Activated naive CD4-positive, alpha-beta T cell treated with anti-CD3 and anti-CD28 coated beads for 36 hours (primary cell): ENCODE data around the gene KLHL7. TPM values are rescaled to one million over a fixed set of nuclear protein-coding genes. Genes with fewer than 3 reads are reported as not detected.
A peak's percentile ranks its signal among the peaks of the same experiment; 100 is the strongest.

Experiments
- CTCF ChIA-PET: fragments of 350-600 bp; sonication (Branson Sonifier 250); formaldehyde crosslinking; loops from one replicate; lab custom pipeline; 2021; ENCODE audit warnings: antibody characterized with exemption; lab: Charles Lee
- DNase-seq: peaks from one replicate; pipeline ENCODE4 v3.0.0-alpha.2; 2020
- H3K27ac Mint-ChIP-seq: one replicate; pipeline ENCODE4 v1.8.0; 2021; ENCODE audit warnings: mild to moderate bottlenecking, mixed read lengths
- H3K27me3 Mint-ChIP-seq: one replicate; pipeline ENCODE4 v1.8.0; 2021; ENCODE audit warnings: low read depth, mixed read lengths
- H3K36me3 Mint-ChIP-seq: one replicate; pipeline ENCODE4 v1.8.0; 2021; ENCODE audit warnings: low read depth, mixed read lengths
- H3K4me1 Mint-ChIP-seq: one replicate; pipeline ENCODE4 v1.8.0; 2021; ENCODE audit warnings: low read depth, mixed read lengths
- H3K4me3 Mint-ChIP-seq: one replicate; pipeline ENCODE4 v1.8.0; 2021; ENCODE audit warnings: mild to moderate bottlenecking, moderate library complexity, mixed read lengths
- H3K9me3 Mint-ChIP-seq: one replicate; pipeline ENCODE4 v1.8.0; 2021; ENCODE audit warnings: mixed read lengths
- intact Hi-C: fragments of 100-400 bp; cut with micrococcal nuclease; formaldehyde crosslinking; loops from one replicate; pipeline ENCODE4 v1.15.1; 2023
- total RNA-seq, 2 experiments: library from RNA; stranded (reverse); gene quantifications; one replicate each; pipeline ENCODE4 v1.2.3, GENCODE V29; 2021

KLHL7 gene
- total RNA-seq, result 10 to 100 TPM; 24.0 to 26.4 TPM

DNA sequence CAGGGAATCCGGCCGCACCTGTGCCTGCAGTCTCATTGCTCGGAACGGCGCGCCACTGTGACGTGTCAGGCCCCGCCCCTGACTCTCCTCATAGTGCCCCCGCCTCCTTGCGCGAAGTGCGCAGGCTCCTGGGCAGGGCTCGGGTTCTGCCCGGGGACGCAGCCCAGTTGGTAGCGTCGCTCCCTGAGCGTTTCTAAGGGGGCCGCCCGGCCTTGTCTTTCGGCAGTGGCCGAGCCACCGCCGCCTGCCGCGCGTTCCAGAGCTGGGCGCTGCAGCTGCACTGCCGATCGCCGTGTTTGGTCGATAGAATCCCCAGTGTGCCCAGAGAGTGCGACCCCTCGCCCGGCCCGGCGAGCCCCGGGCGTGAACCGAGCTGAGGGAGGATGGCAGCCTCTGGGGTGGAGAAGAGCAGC lies at the start of gene KLHL7:
KLHL7 (plus strand) TSS at position 142 of the 413 bp plus-strand sequence; CDS start at position 384, 242 bp downstream.
- no peaks in the 10 kb centered on the region for H3K27me3 Mint-ChIP-seq
- H3K4me3 Mint-ChIP-seq, result peak within 1 kb of the TSS; percentile 93
- peak; percentile 98 for DNase-seq
- no peaks in the 10 kb centered on the region for H3K9me3 Mint-ChIP-seq
- CTCF ChIA-PET, result interaction anchor here (0.8 to 1.3 kb wide), 3 partner anchors 50 to 141 kb away, joined by 3 to 5 read pairs (median 4); partner anchors contain the start of gene NUP42
- intact Hi-C loops, result loop anchor here (1.0 to 10.0 kb wide), 10 partner anchors 76 to 1161 kb away; partner anchors contain the start of genes CCDC126, CDCA7L, HYCC1 and IGF2BP3
- H3K4me1 Mint-ChIP-seq, result peaks cover 35% of the 10 kb centered on the region
- peak within 1 kb of the TSS; percentile 89 for H3K27ac Mint-ChIP-seq
- H3K36me3 Mint-ChIP-seq, result no peaks in the 10 kb centered on the region

DNA sequence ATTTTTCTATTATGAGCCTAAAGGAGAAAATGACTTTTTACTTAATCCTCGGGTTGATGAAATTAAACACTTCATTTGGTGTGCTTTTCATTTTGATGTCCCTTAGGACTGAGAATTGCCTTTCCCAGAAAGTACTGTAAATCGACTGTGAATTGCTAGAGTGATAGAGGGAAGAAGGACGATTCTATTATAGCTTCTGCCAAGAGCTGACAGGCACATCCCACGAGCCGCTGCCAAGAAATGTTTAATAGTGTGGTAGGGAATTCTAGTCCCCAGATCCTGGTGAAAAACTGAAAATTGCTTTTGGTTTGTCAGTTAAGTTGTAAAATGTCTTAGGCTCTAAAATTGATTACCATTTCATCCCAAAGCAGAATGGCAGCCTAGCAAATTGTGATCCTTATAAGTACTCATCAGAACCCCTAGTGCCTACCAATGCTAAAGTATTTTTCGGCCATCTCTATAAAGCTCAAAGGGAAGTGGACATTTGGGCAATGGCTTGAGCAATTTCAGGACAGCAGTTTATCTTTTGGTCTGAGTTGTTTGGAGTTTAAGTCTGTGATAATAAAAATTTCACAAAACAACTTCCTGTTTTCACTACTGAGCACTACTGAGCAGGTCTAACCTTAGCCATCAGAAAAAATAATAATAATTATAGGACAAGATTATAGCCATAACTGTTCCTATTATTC lies 47.0 kb upstream of the KLHL7 start:
- no peaks in the 10 kb centered on the region for H3K4me1 Mint-ChIP-seq
- no peaks in the 10 kb centered on the region for H3K27me3 Mint-ChIP-seq
- H3K9me3 Mint-ChIP-seq, result no peaks in the 10 kb centered on the region
- CTCF ChIA-PET, result no interaction called here
- H3K4me3 Mint-ChIP-seq, result no peak overlapping the region
- H3K36me3 Mint-ChIP-seq, result no peaks in the 10 kb centered on the region
- intact Hi-C loops, result loop anchor here (5.0 kb wide), 1 partner anchor 401 kb away; no protein-coding TSS in a partner anchor
- no peak for DNase-seq
- no peak overlapping the region for H3K27ac Mint-ChIP-seq

GRCh38 chr7:23061327-23061726 lies 44.3 kb upstream of the KLHL7 start:
- CTCF ChIA-PET, result interaction anchor here (0.7 to 1.3 kb wide), 2 partner anchors 85 to 279 kb away, joined by 3 to 6 read pairs; no protein-coding TSS in a partner anchor
- intact Hi-C loops, result no loop called here
- no peak for DNase-seq
- Mint-ChIP-seq H3K4me3 (no peak overlapping the region), H3K4me1 (no peaks in the 10 kb centered on the region), H3K27me3 (no peaks in the 10 kb centered on the region), H3K27ac (no peak overlapping the region), H3K9me3 (no peaks in the 10 kb centered on the region), H3K36me3 (no peaks in the 10 kb centered on the region)

- CTCF ChIA-PET, result no interaction called here
- H3K9me3 Mint-ChIP-seq, result no peaks in the 10 kb centered on the region
- no peak for DNase-seq
- H3K4me1 Mint-ChIP-seq, result no peaks in the 10 kb centered on the region
- no peak overlapping the region for H3K27ac Mint-ChIP-seq
- intact Hi-C loops, result no loop called here
- no peaks in the 10 kb centered on the region for H3K27me3 Mint-ChIP-seq
- no peak overlapping the region for H3K4me3 Mint-ChIP-seq
- no peaks in the 10 kb centered on the region for H3K36me3 Mint-ChIP-seq
Observed at GRCh38 chr7:23062452-23062851, 43.1 kb upstream of the KLHL7 start.

DNA sequence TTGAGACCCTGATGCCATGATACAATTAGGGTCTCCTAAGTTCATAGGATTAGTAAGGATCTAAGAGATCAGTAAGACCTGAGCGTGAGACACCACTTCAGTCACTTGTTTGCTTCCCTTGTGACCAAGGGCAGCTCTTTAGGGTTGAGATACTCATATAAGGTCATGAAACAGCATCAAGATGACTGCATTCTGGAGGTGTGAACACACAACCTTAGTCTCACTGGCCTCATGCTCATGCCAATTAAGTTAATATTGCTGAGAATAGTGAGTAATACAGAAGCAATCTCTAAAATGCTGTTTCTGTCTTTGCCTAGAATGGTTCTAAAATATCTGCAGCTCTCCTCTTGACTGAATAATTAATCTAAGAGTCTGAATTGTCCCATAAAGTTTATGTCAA lies 39.6 kb upstream of the KLHL7 start:
- Mint-ChIP-seq H3K27ac (no peak overlapping the region), H3K9me3 (no peaks in the 10 kb centered on the region), H3K4me3 (no peak overlapping the region), H3K36me3 (no peaks in the 10 kb centered on the region), H3K4me1 (no peaks in the 10 kb centered on the region), H3K27me3 (no peaks in the 10 kb centered on the region)
- no peak for DNase-seq
- intact Hi-C loops, result no loop called here
- CTCF ChIA-PET, result interaction anchor here (0.8 to 2.2 kb wide), 2 partner anchors 9 to 10 kb away, joined by 4 to 7 read pairs; no protein-coding TSS in a partner anchor

- intact Hi-C loops, result no loop called here
- CTCF ChIA-PET, result interaction anchor here (2.2 kb wide), 1 partner anchor 12 kb away, joined by 7 read pairs; no protein-coding TSS in a partner anchor
- Mint-ChIP-seq H3K27ac (no peak overlapping the region), H3K4me1 (no peaks in the 10 kb centered on the region), H3K36me3 (no peaks in the 10 kb centered on the region), H3K9me3 (no peaks in the 10 kb centered on the region), H3K4me3 (no peak overlapping the region), H3K27me3 (no peaks in the 10 kb centered on the region)
- no peak for DNase-seq
Observed at GRCh38 chr7:23067271-23067670, 38.3 kb upstream of the KLHL7 start.

GRCh38 chr7:23072048-23072447 lies 33.5 kb upstream of the KLHL7 start:
- Mint-ChIP-seq H3K4me1 (no peaks in the 10 kb centered on the region), H3K27ac (no peak overlapping the region), H3K36me3 (no peaks in the 10 kb centered on the region), H3K4me3 (no peak overlapping the region), H3K27me3 (no peaks in the 10 kb centered on the region), H3K9me3 (no peaks in the 10 kb centered on the region)
- DNase-seq, result no peak
- intact Hi-C loops, result no loop called here
- CTCF ChIA-PET, result interaction anchor here (0.6 to 1.1 kb wide), 2 partner anchors 17 to 289 kb away, joined by 3 read pairs; no protein-coding TSS in a partner anchor

GRCh38 chr7:23072922-23073321 lies 32.7 kb upstream of the KLHL7 start:
- H3K9me3 Mint-ChIP-seq, result no peaks in the 10 kb centered on the region
- DNase-seq, result no peak
- no peak overlapping the region for H3K27ac Mint-ChIP-seq
- H3K27me3 Mint-ChIP-seq, result no peaks in the 10 kb centered on the region
- H3K4me1 Mint-ChIP-seq, result no peaks in the 10 kb centered on the region
- H3K4me3 Mint-ChIP-seq, result no peak overlapping the region
- intact Hi-C loops, result no loop called here
- no peaks in the 10 kb centered on the region for H3K36me3 Mint-ChIP-seq
- CTCF ChIA-PET, result interaction anchor here (0.7 kb wide), 1 partner anchor 515 kb away, joined by 3 read pairs; no protein-coding TSS in a partner anchor

- H3K36me3 Mint-ChIP-seq, result no peaks in the 10 kb centered on the region
- H3K4me3 Mint-ChIP-seq, result no peak overlapping the region
- H3K4me1 Mint-ChIP-seq, result no peaks in the 10 kb centered on the region
- CTCF ChIA-PET, result interaction anchor here (0.9 to 1.5 kb wide), 3 partner anchors 9 to 30 kb away, joined by 3 to 4 read pairs (median 3); no protein-coding TSS in a partner anchor
- no peak overlapping the region for H3K27ac Mint-ChIP-seq
- intact Hi-C loops, result no loop called here
- no peaks in the 10 kb centered on the region for H3K27me3 Mint-ChIP-seq
- no peak for DNase-seq
- no peaks in the 10 kb centered on the region for H3K9me3 Mint-ChIP-seq
Observed at GRCh38 chr7:23074443-23075261, 30.9 kb upstream of the KLHL7 start.

DNA sequence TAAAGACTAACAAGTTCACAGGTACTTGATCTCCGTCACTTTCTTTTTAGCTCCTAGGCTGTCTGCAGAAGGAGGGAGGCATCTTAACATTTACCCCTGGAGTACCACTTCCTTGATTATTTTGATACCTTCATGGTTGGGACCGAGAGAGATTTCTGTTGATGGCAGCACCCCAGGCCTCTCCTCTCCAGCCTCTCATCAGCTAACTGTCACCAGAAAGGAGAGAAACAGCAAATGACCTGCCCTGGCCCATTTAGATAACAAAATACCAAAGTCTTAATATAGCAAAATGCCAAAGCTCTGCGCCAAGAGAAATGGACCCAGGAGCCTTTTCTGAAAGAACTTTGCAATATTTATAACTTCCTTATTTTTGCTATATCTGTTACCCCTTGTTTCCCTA lies 30.0 kb upstream of the KLHL7 start:
- H3K4me1 Mint-ChIP-seq, result no peaks in the 10 kb centered on the region
- H3K27me3 Mint-ChIP-seq, result no peaks in the 10 kb centered on the region
- H3K4me3 Mint-ChIP-seq, result no peak overlapping the region
- CTCF ChIA-PET, result interaction anchor here (0.6 kb wide), 1 partner anchor 49 kb away, joined by 3 read pairs; no protein-coding TSS in a partner anchor
- no peak for DNase-seq
- H3K9me3 Mint-ChIP-seq, result no peaks in the 10 kb centered on the region
- H3K36me3 Mint-ChIP-seq, result no peaks in the 10 kb centered on the region
- H3K27ac Mint-ChIP-seq, result no peak overlapping the region
- intact Hi-C loops, result no loop called here

- Mint-ChIP-seq H3K4me3 (no peak overlapping the region), H3K27me3 (no peaks in the 10 kb centered on the region), H3K36me3 (no peaks in the 10 kb centered on the region), H3K27ac (no peak overlapping the region), H3K4me1 (no peaks in the 10 kb centered on the region), H3K9me3 (no peaks in the 10 kb centered on the region)
- no peak for DNase-seq
- CTCF ChIA-PET, result interaction anchor here (0.5 kb wide), 1 partner anchor 406 kb away, joined by 7 read pairs; no protein-coding TSS in a partner anchor
- intact Hi-C loops, result no loop called here
Observed at GRCh38 chr7:23076772-23077171, 28.8 kb upstream of the KLHL7 start.

DNA sequence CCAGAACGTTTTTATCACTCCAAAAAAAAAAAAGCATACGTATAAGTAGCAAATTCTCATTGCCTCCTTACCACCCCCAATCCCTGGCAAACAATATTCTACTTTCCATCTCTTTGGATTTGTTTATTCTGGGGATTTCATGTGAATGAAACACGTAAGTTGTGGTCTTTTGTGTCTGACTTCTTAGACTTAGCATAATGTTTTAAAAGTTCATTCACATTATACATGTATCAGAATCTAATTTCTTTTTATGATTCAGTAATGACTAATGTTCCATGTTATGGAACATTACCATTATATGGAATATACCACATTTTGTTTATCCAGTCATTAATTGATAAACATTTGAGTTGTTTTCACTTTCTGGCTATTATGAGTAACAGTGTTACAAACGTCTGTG lies 12.5 kb upstream of the KLHL7 start:
- Mint-ChIP-seq H3K9me3 (no peaks in the 10 kb centered on the region), H3K4me3 (no peak overlapping the region), H3K36me3 (peaks cover 2% of the 10 kb centered on the region), H3K4me1 (no peaks in the 10 kb centered on the region), H3K27me3 (no peaks in the 10 kb centered on the region), H3K27ac (no peak overlapping the region)
- CTCF ChIA-PET, result no interaction called here
- DNase-seq, result no peak
- intact Hi-C loops, result no loop called here
